Stomach smooth muscle (tissue), 2 donors: Measurements from ENCODE around the gene COL6A2.

Source experiments
- H3K27ac ChIP-seq: one replicate; pipeline ENCODE4 v1.7.0; 2013; ENCODE audit warnings: mild to moderate bottlenecking, low read length, inconsistent platforms
- H3K27me3 ChIP-seq, 2 donors: one replicate each; pipeline ENCODE4 v1.7.0; 2013; ENCODE audit warnings: low read length in 2 of 2; ENCODE audit not compliant: insufficient read depth in 2 of 2, control insufficient read depth in 1 of 2
- H3K36me3 ChIP-seq, 2 donors: one replicate each; pipeline ENCODE4 v1.7.0; 2013; ENCODE audit warnings: low read length in 2 of 2; ENCODE audit not compliant: control insufficient read depth in 2 of 2, insufficient read depth in 2 of 2
- H3K4me1 ChIP-seq: one replicate; pipeline ENCODE4 v1.7.0; 2013; ENCODE audit warnings: low read length; ENCODE audit not compliant: control insufficient read depth, insufficient read depth
- H3K4me3 ChIP-seq, 2 donors: one replicate each; pipeline ENCODE4 v1.7.0; 2013; ENCODE audit warnings: low read length in 2 of 2
- H3K9ac ChIP-seq, 2 donors: one replicate each; pipeline ENCODE4 v1.7.0; 2013; ENCODE audit warnings: low read length in 2 of 2, mild to moderate bottlenecking in 1 of 2
- H3K9me3 ChIP-seq, 2 donors: one replicate each; pipeline ENCODE4 v1.7.0; 2013; ENCODE audit warnings: low read length in 2 of 2; ENCODE audit not compliant: control insufficient read depth in 2 of 2
- donor health status: healthy.
- donor health status: Pancreatic carcinoma.

COL6A2 gene

GRCh38 chr21:46122758-46123683, 25.1 kb downstream of the COL6A2 start:
- Histone ChIP-seq H3K9me3 (no peaks in the 10 kb centered on the region), H3K4me1 (no peaks in the 10 kb centered on the region), H3K9ac (no peak overlapping the region), H3K27me3 (no peaks in the 10 kb centered on the region), H3K27ac (peak overlapping the region; percentile 41), H3K36me3 (peaks cover 76 to 87% of the 10 kb centered on the region in 2 donors), H3K4me3 (no peak overlapping the region)

GRCh38 chr21:46124083-46124925, 26.4 kb downstream of the COL6A2 start:
- no peak overlapping the region for H3K4me3 ChIP-seq
- peaks cover 73 to 81% of the 10 kb centered on the region in 2 donors for H3K36me3 ChIP-seq
- no peak overlapping the region for H3K9ac ChIP-seq
- H3K27ac ChIP-seq: no peak overlapping the region
- H3K9me3 ChIP-seq: no peaks in the 10 kb centered on the region
- peaks cover 3% of the 10 kb centered on the region for H3K4me1 ChIP-seq
- no peaks in the 10 kb centered on the region for H3K27me3 ChIP-seq

DNA sequence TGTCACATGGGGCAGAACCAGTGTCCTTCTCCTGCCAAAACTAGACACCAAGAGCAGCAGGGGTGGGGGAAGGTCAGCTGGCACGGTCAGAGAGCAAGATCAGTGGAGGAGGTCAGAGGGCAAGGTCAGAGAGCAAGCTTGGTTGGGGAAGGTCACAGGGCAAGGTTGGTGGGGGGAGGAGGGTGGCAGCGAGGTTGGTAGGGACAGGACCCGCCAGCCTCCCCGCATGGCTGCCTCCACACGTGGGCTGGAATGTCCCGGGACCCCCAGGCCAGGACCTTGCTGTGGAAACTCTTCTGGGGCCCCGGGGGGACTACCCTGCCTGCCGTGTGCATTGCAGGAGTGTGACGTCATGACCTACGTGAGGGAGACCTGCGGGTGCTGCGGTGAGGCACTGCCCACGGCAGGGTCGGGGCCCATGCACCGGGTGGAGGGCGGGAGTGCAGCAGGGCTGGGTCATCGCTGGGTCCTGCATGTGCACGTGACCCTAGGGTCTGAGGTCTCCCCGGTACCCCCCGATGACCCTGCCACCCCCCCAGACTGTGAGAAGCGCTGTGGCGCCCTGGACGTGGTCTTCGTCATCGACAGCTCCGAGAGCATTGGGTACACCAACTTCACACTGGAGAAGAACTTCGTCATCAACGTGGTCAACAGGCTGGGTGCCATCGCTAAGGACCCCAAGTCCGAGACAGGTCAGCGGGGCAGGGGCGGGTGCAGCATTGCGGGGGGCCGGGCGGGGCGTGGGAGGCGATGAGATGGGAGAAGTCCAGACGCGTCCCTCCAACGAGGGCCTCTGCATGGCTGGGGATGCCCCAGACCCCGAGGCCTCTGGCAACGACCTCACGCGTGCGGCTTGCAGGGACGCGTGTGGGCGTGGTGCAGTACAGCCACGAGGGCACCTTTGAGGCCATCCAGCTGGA, 27.3 kb downstream of the COL6A2 start:
- Histone ChIP-seq H3K9me3 (no peaks in the 10 kb centered on the region), H3K4me3 (no peak overlapping the region), H3K27me3 (no peaks in the 10 kb centered on the region), H3K27ac (no peak overlapping the region), H3K9ac (no peak overlapping the region), H3K36me3 (peaks cover 69 to 72% of the 10 kb centered on the region in 2 donors), H3K4me1 (peaks cover 3% of the 10 kb centered on the region)

- no peaks in the 10 kb centered on the region for H3K9me3 ChIP-seq
- no peak overlapping the region for H3K9ac ChIP-seq
- H3K4me1 ChIP-seq: peaks cover 3% of the 10 kb centered on the region
- peaks cover 62 to 65% of the 10 kb centered on the region in 2 donors for H3K36me3 ChIP-seq
- no peaks in the 10 kb centered on the region for H3K27me3 ChIP-seq
- no peak overlapping the region for H3K4me3 ChIP-seq
- H3K27ac ChIP-seq: no peak overlapping the region
Observed at GRCh38 chr21:46125846-46126301, 28.0 kb downstream of the COL6A2 start.

- no peak overlapping the region for H3K27ac ChIP-seq
- no peaks in the 10 kb centered on the region for H3K27me3 ChIP-seq
- H3K36me3 ChIP-seq: peaks cover 56 to 58% of the 10 kb centered on the region in 2 donors
- H3K4me3 ChIP-seq: no peak overlapping the region
- H3K9me3 ChIP-seq: no peaks in the 10 kb centered on the region
- peaks cover 7% of the 10 kb centered on the region for H3K4me1 ChIP-seq
- no peak overlapping the region for H3K9ac ChIP-seq
Observed at GRCh38 chr21:46126309-46127238, 28.7 kb downstream of the COL6A2 start.

DNA sequence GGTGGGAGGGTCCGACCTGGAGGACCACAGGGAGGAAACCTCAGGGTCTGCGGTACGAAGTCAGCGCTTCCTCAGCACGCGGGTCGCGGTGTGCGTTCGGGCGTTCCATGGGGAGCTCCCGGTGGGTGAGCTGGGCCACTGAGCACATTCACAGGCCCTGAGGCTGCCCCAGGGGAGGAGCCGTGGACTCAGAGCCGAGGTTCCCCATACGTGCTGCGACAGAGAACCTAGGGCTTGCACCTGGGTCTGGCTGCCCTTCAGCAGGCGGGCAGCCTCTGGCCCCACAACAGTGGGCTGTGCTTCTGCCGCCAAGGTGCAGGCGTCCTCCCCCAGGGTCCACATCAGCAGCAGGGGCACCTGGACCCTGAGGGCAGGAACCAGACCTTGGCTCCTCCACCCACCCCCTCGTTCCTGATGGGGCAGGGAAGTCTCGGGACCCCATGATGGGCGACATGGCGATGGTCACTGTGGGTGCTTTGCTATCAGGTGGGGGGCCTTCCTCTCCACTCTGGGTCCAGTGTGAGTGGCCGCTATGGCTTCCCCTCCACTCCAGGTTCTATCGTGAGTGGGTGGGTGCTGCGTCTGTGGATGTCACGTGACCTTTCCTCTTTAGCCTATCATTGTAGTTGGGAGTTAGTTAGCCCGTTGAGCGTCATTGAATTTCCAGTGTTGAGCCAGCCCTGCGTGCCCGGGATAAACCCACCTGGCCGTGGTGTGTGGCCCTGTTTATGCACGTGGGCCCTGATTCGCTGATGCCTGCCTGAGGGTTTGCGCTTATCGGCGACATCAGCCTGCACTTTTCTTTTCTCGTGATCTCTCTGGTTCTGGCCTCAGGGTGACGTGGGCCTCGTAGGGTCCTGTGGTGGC, 29.6 kb downstream of the COL6A2 start:
- H3K4me3 ChIP-seq: no peak overlapping the region
- no peaks in the 10 kb centered on the region for H3K27me3 ChIP-seq
- no peak overlapping the region for H3K9ac ChIP-seq
- H3K9me3 ChIP-seq: no peaks in the 10 kb centered on the region
- H3K27ac ChIP-seq: peak overlapping the region; percentile 31
- H3K4me1 ChIP-seq: peaks cover 7% of the 10 kb centered on the region
- peaks cover 47 to 49% of the 10 kb centered on the region in 2 donors for H3K36me3 ChIP-seq

- Histone ChIP-seq H3K4me3 (no peak overlapping the region), H3K9me3 (no peaks in the 10 kb centered on the region), H3K36me3 (peaks cover 40 to 42% of the 10 kb centered on the region in 2 donors), H3K9ac (no peak overlapping the region), H3K4me1 (peaks cover 7% of the 10 kb centered on the region), H3K27me3 (no peaks in the 10 kb centered on the region), H3K27ac (peak overlapping the region; percentile 31)
Observed at GRCh38 chr21:46128106-46128932, 30.4 kb downstream of the COL6A2 start.

DNA sequence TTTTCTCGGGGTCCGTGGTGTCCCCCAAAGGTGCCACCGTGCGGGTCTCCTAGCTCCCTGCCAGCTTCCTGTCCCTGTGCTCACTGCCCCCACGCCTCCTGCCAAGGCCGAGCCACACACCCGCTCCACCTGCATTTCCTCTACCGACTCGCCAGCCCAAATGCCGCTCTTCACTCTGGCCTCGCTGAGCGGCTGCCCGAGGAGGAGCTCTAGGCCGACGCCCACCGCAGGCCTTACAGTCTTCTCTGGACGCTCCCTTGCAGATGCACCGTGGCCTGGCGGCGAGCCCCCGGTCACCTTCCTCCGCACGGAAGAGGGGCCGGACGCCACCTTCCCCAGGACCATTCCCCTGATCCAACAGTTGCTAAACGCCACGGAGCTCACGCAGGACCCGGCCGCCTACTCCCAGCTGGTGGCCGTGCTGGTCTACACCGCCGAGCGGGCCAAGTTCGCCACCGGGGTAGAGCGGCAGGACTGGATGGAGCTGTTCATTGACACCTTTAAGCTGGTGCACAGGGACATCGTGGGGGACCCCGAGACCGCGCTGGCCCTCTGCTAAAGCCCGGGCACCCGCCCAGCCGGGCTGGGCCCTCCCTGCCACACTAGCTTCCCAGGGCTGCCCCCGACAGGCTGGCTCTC, 31.1 kb downstream of the COL6A2 start:
- peak overlapping the region; percentile 31 for H3K27ac ChIP-seq
- H3K4me1 ChIP-seq: peaks cover 7% of the 10 kb centered on the region
- no peaks in the 10 kb centered on the region for H3K9me3 ChIP-seq
- H3K9ac ChIP-seq: no peak overlapping the region
- no peaks in the 10 kb centered on the region for H3K27me3 ChIP-seq
- no peak overlapping the region for H3K4me3 ChIP-seq
- H3K36me3 ChIP-seq: peaks cover 34 to 35% of the 10 kb centered on the region in 2 donors
